Neural progenitor cell (in vitro differentiated cells): ENCODE results near the gene ZNF263.

Experiments used
- CTCF ChIP-seq: fragments of 200-600 bp; sonication (generic); IDR thresholded peaks from 2 replicates; pipeline ENCODE4 v1.5.1; 2017; ENCODE audit warnings: antibody characterized with exemption, mild to moderate bottlenecking
- EZH2phosphoT487 ChIP-seq: fragments of 200-600 bp; sonication (generic); IDR thresholded peaks from 2 replicates; pipeline ENCODE4 v1.6.1; 2017; ENCODE audit warnings: antibody characterized with exemption

GRCh38 chr16:3283543-3284447, 504 bp downstream of the ZNF263 start:
- TF ChIP-seq CTCF = no peak
- no peak for TF ChIP-seq EZH2phosphoT487
